ENCODE data around the gene TOM1L2. TPM values are rescaled to one million over a fixed set of nuclear protein-coding genes. Genes with fewer than 3 reads are reported as not detected.
A peak's percentile ranks its signal among the peaks of the same experiment; 100 is the strongest.
"Not testable (repeated sequence)": the region's sequence is repeated elsewhere in the genome, so short reads cannot be mapped to it uniquely, and the experiment has no call there.

Gene TOM1L2
- total RNA-seq, 2 donors from 2014 or later, result 47.6 to 68.7 TPM

DNA sequence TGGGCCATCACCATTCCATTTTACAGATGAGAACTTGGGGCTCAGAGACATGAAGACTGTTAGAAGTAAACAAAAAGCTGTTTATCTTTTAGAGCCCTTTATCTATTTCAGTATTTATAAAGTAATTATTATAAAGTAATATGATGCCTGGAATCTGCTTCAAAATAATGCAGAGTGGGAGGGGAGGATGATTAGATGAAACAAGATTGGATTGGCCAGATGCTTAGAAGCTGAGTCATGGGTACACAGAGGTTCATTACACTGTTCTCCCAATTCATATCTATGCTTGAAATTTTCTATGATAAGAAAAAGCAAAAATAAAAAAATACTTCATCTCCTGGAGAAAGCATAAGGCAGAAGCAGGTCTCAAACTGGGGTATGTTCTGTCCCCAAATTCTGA is 29.4 kb downstream of the TOM1L2 start:
- intact Hi-C loops (cut with DNase I), result no loop called here
- no peak overlapping the region for H3K9ac ChIP-seq (ENCODE audit: low read depth in 2 of 2, low read length in 2 of 2)
- H3K36me3 ChIP-seq, result no peaks in the 10 kb centered on the region
- no peak overlapping the region for H3K27ac ChIP-seq
- no peak overlapping the region for H3K4me3 ChIP-seq
- peaks cover 3% of the 10 kb centered on the region for H3K4me1 ChIP-seq
- TF ChIP-seq, protein P1, sequence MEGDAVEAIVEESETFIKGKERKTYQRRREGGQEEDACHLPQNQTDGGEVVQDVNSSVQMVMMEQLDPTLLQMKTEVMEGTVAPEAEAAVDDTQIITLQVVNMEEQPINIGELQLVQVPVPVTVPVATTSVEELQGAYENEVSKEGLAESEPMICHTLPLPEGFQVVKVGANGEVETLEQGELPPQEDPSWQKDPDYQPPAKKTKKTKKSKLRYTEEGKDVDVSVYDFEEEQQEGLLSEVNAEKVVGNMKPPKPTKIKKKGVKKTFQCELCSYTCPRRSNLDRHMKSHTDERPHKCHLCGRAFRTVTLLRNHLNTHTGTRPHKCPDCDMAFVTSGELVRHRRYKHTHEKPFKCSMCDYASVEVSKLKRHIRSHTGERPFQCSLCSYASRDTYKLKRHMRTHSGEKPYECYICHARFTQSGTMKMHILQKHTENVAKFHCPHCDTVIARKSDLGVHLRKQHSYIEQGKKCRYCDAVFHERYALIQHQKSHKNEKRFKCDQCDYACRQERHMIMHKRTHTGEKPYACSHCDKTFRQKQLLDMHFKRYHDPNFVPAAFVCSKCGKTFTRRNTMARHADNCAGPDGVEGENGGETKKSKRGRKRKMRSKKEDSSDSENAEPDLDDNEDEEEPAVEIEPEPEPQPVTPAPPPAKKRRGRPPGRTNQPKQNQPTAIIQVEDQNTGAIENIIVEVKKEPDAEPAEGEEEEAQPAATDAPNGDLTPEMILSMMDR (IDR thresholded peaks at IDR 0.05), result no peak
- H3K27me3 ChIP-seq, result no peaks in the 10 kb centered on the region
- DNase-seq, result no peak
- no peaks in the 10 kb centered on the region for H3K9me3 ChIP-seq

DNA sequence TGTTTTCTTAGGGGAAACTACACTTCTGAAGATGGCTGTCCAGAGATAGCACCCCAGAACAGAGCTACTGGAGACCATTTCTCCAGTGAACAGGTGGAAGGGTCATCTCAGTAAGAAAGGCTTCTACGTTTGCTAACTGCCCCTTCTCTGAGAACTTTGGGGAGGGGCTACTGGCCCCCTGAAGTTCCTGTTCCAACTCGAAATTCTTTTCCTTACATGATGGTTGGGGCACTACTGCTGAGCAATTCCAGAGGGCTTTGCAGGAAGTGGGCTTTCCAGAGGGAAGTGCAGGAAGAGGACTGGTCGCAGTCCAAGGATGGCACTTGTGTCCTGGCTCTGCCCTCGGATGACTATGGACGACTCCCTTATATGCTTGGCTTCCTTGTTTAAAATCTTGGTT is 31.2 kb downstream of the TOM1L2 start:
- no peaks in the 10 kb centered on the region for H3K27me3 ChIP-seq
- no peak overlapping the region for H3K4me3 ChIP-seq
- TF ChIP-seq, protein P1 (IDR thresholded peaks at IDR 0.05), result no peak
- H3K27ac ChIP-seq, result no peak overlapping the region
- H3K4me1 ChIP-seq, result peaks cover 3% of the 10 kb centered on the region
- DNase-seq, result no peak
- H3K9me3 ChIP-seq, result no peaks in the 10 kb centered on the region
- intact Hi-C loops (cut with DNase I), result no loop called here
- no peak overlapping the region for H3K9ac ChIP-seq (ENCODE audit: low read depth in 2 of 2, low read length in 2 of 2)
- no peaks in the 10 kb centered on the region for H3K36me3 ChIP-seq

DNA sequence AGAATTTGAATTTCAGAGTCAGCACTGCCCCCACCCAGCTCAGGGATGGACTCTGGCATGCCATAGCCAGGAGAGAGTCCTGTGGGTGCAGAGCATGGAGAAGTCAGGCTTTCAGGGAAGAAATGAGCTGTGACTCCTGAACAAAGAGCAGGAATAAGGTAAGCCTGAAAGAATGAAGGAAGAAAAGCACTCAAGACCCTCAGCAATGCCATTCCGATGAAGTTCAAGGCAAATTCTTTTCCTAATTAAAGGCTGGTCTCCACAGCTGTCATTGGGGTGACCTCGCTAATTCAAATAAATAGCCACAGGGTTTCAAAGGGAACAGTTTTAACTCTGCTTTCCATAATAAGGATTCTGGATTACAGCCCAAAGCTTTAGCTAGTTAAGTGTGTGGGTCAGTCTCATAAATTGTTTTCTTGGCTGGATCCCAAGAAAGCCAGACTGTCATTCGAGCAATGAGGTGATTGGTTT is 31.7 kb downstream of the TOM1L2 start:
- H3K9me3 ChIP-seq, result no peaks in the 10 kb centered on the region
- no peak overlapping the region for H3K4me3 ChIP-seq
- no peak for DNase-seq
- peaks cover 6% of the 10 kb centered on the region for H3K4me1 ChIP-seq
- H3K27ac ChIP-seq, result no peak overlapping the region
- TF ChIP-seq, protein P1 (IDR thresholded peaks at IDR 0.05), result no peak
- no peak overlapping the region for H3K9ac ChIP-seq (ENCODE audit: low read depth in 2 of 2, low read length in 2 of 2)
- H3K27me3 ChIP-seq, result no peaks in the 10 kb centered on the region
- intact Hi-C loops (cut with DNase I), result no loop called here
- no peaks in the 10 kb centered on the region for H3K36me3 ChIP-seq

DNA sequence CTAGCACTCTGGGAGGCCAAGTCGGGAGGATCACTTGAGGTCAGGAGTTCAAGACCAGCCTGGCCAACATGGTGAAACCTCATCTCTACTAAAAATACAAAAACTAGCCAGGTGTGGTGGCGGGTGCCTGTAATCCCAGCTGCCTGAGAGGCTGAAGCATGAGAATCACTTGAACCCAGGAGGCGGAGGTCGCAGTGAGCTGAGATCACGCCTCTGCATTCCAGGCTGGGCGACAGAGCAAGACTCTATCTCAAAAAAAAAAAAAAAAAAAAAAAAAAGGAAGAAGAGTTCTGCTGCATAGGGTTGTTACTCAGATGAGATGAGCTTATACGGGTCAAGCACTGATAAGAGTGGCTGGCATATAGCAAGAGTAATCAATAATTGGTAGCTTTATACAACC is 32.3 kb downstream of the TOM1L2 start:
- H3K9ac ChIP-seq (ENCODE audit: low read depth in 2 of 2, low read length in 2 of 2); H3K27ac ChIP-seq; H3K4me3 ChIP-seq; H3K27me3 ChIP-seq; DNase-seq; intact Hi-C loops (cut with DNase I); H3K36me3 ChIP-seq; H3K9me3 ChIP-seq: not testable (repeated sequence)
- H3K4me1 ChIP-seq, result peaks cover 11% of the 10 kb centered on the region

DNA sequence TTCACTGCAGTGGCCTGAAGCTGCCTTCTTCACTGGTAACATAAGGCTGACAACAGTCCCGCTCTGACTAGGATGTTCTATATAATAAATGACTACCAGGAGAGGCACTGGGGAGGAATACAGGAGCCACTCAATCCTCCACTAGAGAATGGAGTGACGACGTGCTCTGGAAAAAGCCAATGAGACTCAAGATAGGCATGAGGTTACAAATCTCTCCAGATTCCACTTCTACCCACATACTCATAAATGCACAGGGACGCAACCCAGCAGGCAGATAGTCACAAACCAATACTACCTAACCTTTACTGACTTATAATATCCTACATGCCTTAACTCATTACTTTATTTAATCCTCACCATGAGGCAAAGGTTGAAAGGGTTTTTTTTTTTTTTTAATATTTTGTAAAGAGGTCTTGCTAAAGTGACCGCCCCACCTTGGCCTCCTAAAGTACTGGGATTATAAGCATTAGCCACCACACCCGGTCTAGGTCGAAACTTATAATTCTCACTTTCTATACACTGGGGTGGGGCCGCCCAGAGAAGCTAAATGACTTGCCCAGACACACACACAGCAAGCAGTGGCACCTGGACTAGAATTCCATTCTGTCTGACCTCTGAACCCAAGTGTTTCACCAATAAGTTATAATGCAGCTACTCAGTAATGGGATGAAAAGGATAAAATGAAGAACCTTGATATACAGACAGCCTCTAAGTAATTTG is 33.7 kb downstream of the TOM1L2 start:
- no peaks in the 10 kb centered on the region for H3K9me3 ChIP-seq
- H3K36me3 ChIP-seq, result no peaks in the 10 kb centered on the region
- intact Hi-C loops (cut with DNase I), result no loop called here
- peaks cover 13% of the 10 kb centered on the region for H3K4me1 ChIP-seq
- H3K9ac ChIP-seq (ENCODE audit: low read depth in 2 of 2, low read length in 2 of 2), result no peak overlapping the region
- TF ChIP-seq, protein P1 (IDR thresholded peaks at IDR 0.05), result no peak
- DNase-seq, result peak; percentile 71
- no peak overlapping the region for H3K4me3 ChIP-seq
- H3K27me3 ChIP-seq, result no peaks in the 10 kb centered on the region
- peak overlapping the region; percentile 72 for H3K27ac ChIP-seq

DNA sequence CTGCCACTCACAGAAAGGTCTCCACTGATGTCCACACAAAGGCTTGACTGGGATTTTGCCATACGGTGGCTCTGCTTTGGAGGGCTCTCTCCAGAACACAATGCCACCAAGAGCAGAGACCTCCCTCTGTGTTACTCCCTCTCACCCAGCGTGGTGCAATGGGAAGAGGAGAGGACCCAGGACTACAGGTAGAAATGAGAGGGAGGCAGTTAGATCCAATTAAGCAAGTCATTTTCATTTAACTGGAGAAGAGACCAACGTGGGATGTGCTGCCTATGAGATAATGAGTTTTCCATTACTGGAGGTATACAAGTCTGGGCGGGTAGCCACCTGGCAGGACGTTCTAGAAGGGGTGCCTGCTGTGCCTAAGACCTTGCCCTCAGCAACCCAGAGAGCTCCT is 34.2 kb downstream of the TOM1L2 start:
- intact Hi-C loops (cut with DNase I), result no loop called here
- H3K4me3 ChIP-seq, result no peak overlapping the region
- no peak overlapping the region for H3K9ac ChIP-seq (ENCODE audit: low read depth in 2 of 2, low read length in 2 of 2)
- H3K9me3 ChIP-seq, result no peaks in the 10 kb centered on the region
- H3K27me3 ChIP-seq, result no peaks in the 10 kb centered on the region
- H3K27ac ChIP-seq, result peak overlapping the region; percentile 72
- TF ChIP-seq, protein P1 (IDR thresholded peaks at IDR 0.05), result no peak
- peaks cover 10% of the 10 kb centered on the region for H3K4me1 ChIP-seq
- H3K36me3 ChIP-seq, result no peaks in the 10 kb centered on the region
- no peak for DNase-seq

All from colonic mucosa (tissue), 4 donors.